SW 1271 (cell line): Measurements from ENCODE around the gene ANKRD13B.

Source experiments
- DNase-seq, 2 experiments: peaks; one replicate each; lab custom pipeline; 2025; lab: John Stamatoyannopoulos, UW

Gene ANKRD13B

DNA sequence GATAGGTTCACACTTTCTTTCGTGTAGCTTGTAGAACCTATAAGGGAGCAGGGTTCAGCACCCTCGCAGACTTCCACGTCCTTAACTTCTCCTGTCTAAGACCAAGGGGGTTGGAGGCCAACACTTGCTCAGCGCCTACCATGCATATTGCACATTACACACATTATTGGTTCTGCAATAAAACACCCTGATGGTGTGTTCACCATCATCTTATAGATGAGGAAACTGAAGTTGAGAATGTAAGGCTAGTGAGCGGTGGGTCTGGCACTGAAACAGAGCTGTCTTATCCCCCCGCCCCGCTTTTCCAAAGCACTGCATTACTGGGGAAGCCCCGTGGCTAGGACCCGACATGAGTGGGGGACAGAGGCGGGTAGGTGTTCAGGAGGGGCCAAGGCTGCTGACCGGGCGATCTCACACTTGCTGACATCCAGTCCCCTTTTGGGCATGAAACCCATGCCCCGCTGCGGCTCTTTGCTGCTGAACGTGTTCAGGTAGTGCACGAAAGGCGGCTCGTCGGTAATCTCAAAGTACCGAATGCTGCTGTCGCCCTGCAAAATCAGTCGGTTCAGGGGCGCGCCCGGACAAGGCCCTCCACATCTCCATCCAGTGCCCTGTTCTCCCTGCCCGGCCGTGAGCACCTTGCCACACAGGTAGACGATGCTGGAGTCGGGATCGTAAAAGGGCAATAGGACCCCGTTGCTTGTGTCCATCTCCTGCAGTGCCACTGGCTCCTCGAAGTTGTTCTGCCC lies 23.5 kb downstream of the ANKRD13B start:
- DNase-seq: no peak

- no peak for DNase-seq
Measured at GRCh38 chr17:29617125-29617480, 24.2 kb downstream of the ANKRD13B start.

DNA sequence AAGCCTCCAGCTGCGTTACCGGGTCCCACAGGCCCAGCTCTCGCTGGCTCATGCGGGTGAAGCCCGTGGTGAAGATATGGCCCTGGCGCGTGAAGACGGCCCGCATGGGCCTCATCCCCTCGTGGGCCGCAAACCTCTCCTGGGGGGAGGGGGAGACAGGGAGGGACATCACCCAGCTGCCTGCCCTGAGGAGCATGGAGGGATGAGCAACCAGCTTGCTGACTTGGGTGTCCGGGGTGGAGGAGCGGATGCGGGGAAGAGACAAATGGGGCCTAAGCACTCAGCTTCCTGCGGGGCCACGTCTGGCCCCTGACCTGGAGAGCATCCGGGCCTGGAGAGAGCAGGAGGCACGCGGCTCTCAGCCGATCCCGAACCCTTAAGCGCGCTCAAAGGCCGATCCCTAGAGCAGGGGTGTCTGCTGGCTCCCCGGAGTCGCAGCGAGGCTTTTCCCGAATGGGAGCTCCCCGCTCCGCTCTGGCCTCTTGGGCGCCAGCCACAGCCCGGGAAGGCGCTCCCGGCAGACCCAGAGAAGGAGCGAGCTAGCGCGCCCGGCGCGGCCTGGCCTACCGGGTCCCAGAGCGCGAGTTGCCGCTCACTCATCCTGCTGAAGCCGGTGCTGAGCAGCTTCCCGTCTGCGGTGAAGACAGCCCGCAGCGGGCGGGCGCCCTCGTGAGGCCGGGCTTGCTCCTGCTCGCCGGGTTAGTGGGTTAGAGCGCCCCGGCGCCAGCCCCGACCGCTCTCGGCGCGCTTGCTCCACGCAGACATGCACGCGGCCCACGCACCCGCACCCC lies 24.7 kb downstream of the ANKRD13B start:
- no peak for DNase-seq

GRCh38 chr17:29618272-29619065 lies 25.5 kb downstream of the ANKRD13B start:
- DNase-seq: no peak

GRCh38 chr17:29619251-29619650 lies 26.3 kb downstream of the ANKRD13B start:
- DNase-seq: peak in 1 of 2 experiments; percentile 8

DNA sequence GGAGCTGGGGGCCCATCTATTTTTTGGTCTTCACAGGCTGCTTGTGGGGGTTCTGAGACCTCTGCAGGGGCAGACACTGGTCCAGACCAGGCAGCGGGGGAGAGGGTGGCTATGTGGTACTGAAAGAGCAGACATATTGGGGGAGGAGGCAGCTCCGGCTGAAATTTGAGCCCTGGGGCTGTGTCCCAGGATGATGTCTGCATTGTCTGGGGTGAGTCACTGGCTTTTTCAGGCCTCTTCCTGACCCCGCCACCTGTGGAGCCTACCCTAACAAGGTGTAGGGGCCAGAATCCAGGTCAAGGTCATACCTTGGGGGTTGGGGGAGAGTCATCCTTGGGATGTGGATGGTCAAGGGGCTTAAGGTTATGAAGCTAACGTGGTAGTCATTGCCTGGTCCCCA lies 27.3 kb downstream of the ANKRD13B start:
- no peak for DNase-seq

DNA sequence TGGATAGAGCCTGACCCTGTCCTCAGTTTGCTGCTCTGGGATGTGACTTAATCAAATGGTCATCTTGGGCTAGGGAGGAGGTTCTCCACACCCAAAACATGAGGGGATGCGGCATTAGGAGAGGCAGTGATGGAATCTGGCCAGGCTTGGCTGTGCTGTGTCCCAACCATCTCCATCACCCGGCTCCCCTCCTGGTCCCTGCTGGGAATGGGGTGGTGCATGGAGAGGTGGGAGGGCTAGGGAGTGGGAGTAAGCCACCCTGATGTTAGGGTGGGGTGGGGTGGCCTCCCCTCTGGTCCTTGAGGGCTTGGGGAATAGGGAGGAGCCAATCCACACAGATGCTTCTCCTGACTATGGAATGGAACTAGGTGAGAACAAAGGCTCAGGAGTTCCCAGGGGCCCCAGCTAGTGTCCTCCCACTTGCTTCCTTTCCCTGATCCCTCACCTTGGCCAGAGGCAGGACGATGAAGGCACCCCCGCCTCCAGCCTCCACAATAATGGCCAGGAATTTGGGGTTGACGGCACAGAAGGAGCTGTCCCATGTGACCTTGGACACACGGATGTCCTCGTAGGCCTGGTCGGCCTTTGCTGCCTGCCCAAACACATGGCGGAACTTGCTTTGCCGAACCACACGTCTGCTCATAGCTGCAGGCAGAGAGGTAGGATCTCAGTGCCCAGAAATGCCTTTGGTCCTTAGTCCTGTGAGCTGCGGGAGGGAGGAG lies 28.0 kb downstream of the ANKRD13B start:
- no peak for DNase-seq

DNA sequence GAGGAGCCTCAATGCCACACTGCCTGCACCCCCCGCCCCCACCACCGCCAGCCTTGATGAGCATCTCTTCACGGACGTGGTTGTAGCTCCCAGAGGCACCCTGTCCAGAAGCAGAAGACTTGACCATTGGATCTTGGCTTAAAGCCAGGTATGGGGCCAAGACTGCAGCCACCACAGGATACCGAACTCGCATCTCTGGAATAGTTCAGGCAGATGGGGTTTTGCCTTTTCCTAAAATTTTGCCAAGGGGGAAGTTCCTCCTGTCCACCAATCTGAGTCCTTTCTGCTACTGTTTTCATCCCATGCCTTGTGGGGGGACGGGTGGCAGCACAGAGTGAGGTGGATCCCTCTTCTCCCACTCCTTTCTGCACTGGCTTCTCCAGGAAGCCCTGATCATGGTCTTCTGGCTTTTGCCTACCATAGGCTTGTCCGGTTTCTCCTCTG lies 28.8 kb downstream of the ANKRD13B start:
- DNase-seq: no peak

- DNase-seq: peak in 1 of 2 experiments; percentile 11
Measured at GRCh38 chr17:29622337-29623282, 29.7 kb downstream of the ANKRD13B start, which contains the start of gene CORO6. Gene CORO6, minus strand, starts transcription at chr17:29622912. Its CDS starts 1,491 bp downstream, at chr17:29621421.

DNA sequence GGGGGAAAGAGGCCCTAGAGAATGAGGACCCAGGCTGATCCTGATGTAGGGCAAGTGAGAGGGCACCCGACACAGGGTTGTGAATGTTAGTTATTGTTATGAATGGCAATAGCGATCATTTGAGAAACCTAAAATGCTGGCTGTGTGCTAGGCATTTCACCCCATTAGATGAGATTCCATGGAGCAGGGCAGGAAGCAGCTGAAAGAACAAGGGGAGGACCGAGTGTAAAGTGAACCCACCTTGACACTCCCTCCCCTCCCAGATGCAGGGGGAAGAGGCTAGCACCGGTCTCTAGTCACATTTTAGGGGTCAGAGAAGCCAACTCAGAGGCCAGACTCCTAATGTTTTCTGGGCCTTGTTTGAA lies 30.3 kb downstream of the ANKRD13B start:
- no peak for DNase-seq

GRCh38 chr17:29624586-29624985 lies 31.7 kb downstream of the ANKRD13B start:
- DNase-seq: no peak

GRCh38 chr17:29625037-29625750 lies 32.3 kb downstream of the ANKRD13B start:
- no peak for DNase-seq

GRCh38 chr17:29627951-29628350 lies 35.0 kb downstream of the ANKRD13B start:
- DNase-seq: no peak

DNA sequence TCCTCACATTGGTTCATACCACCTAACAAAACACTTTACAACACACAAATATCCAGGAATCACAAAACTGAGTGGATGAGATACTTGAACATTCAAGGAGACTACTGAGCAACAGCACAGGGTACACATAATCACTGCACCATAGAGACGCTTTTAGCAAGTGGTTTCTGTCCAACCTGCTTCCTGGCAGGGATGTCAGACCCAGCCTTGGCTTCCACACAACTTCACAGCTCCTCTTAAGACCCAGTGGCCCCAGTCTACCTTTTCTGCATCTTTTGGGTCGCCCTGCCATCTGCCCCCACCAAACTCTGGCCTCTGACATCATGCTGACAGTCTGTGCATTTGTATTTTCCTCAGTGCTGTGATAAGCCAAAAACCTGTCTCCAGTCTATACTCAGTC lies 35.7 kb downstream of the ANKRD13B start:
- DNase-seq: no peak

DNA sequence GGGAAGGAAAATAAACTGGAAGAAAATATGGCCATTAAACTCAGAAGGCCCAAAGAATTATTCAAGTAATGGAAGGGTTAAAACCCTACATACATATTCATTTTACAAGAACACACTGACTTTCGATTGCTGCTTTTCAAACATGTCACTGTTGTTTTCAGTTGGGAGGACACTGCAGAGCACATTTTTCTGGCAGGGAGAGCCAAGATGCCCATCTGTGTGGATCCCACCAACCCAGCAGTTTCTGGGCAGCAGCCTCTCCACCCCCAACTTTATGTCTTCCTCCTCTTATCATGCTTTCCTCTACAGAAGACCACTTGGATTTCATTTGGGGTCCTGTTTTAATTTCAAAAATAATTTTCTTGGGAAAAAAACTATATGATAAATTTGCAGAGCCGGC lies 36.9 kb downstream of the ANKRD13B start:
- DNase-seq: no peak

DNA sequence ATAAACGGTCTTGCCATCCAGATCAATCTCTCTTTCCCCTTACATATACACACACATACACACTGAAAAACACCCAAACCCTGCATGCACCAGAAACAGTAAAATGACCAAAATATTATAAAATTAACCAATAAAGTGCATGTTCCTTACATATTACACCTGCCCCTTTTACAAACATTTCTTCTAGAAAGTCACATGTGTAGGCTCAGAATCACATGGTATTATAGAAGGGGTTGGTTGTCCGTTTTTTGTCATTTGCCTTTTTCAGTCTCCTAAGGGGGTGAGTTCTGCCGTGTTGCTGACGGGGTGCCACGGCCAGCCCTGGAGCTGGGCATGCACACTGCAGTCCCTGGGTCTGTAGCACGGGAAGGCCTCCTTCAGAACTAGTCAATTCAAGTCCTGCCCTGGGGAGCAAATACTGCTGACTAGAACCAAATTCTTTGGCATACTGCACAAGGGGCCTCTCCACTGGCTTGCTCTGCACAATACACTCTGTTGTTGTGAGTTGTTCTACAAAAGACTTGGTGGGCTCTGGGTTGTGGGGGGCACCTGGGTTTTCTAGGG lies 37.8 kb downstream of the ANKRD13B start:
- DNase-seq: no peak

- no peak for DNase-seq
Measured at GRCh38 chr17:29633886-29634285, 41.0 kb downstream of the ANKRD13B start.

DNA sequence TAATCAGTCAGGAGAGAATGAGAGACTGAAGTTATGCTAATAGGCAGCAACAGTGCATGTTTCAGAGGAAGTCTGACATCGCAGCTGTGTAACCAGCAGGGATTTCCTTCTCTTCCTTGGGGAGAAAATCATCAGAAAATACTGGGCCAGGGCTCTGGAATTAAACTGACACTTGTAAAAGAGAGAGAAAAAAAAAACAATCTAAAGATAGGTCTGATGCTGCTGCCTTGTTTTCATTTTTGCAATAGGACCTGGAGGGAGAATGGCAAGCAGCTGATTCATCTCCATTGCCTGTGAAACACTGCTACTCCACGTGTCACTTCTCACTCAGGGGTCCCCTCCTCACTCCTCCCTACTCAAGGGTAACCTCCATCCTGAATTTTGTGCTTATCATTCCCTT lies 47.5 kb downstream of the ANKRD13B start:
- DNase-seq: no peak

- no peak for DNase-seq
Measured at GRCh38 chr17:29640981-29641642, 48.2 kb downstream of the ANKRD13B start.
